Globus pallidus (tissue), 1 donor: Measurements from ENCODE around the gene MRPL21.
"Not testable (repeated sequence)": the region's sequence is repeated elsewhere in the genome, so short reads cannot be mapped to it uniquely, and the experiment has no call there.

ENCODE experiments used
- DNase-seq: peaks from one replicate; pipeline ENCODE4 v3.0.0-alpha.2; 2015; ENCODE audit warnings: low spot score

Gene MRPL21

GRCh38 chr11:68868221-68868835 lies 35.3 kb downstream of the MRPL21 start:
- no peak for DNase-seq

GRCh38 chr11:68867066-68867465 lies 36.6 kb downstream of the MRPL21 start:
- DNase-seq, result no peak

GRCh38 chr11:68865241-68865640 lies 38.4 kb downstream of the MRPL21 start:
- DNase-seq, result no peak

- no peak for DNase-seq
Observed at GRCh38 chr11:68863553-68864265, 39.9 kb downstream of the MRPL21 start.

- DNase-seq, result no peak
Observed at GRCh38 chr11:68862421-68862820, 41.2 kb downstream of the MRPL21 start.

GRCh38 chr11:68859123-68859522 lies 44.5 kb downstream of the MRPL21 start:
- no peak for DNase-seq

- no peak for DNase-seq
Observed at GRCh38 chr11:68857037-68857586, 46.5 kb downstream of the MRPL21 start.

- not testable (repeated sequence) for DNase-seq
Observed at GRCh38 chr11:68856425-68857030, 47.1 kb downstream of the MRPL21 start.

GRCh38 chr11:68855205-68855981 lies 48.2 kb downstream of the MRPL21 start:
- DNase-seq, result no peak

GRCh38 chr11:68854273-68854958 lies 49.2 kb downstream of the MRPL21 start:
- DNase-seq, result no peak

- DNase-seq, result no peak
Observed at GRCh38 chr11:68852628-68853027, 51.0 kb downstream of the MRPL21 start.

GRCh38 chr11:68848429-68848828 lies 55.2 kb downstream of the MRPL21 start:
- DNase-seq, result no peak

GRCh38 chr11:68847395-68847794 lies 56.2 kb downstream of the MRPL21 start:
- DNase-seq, result no peak

- no peak for DNase-seq
Observed at GRCh38 chr11:68845351-68846002, 58.2 kb downstream of the MRPL21 start.

GRCh38 chr11:68844801-68845200 lies 58.8 kb downstream of the MRPL21 start:
- no peak for DNase-seq

GRCh38 chr11:68844376-68844775 lies 59.3 kb downstream of the MRPL21 start:
- no peak for DNase-seq

- DNase-seq, result no peak
Observed at GRCh38 chr11:68843703-68844312, 59.8 kb downstream of the MRPL21 start.

GRCh38 chr11:68843052-68843561 lies 60.5 kb downstream of the MRPL21 start:
- DNase-seq, result no peak

GRCh38 chr11:68842427-68843051 lies 61.1 kb downstream of the MRPL21 start:
- no peak for DNase-seq
